NCI-H345 treated with DMSO at 0.1 percent for 48 hours (cell line): ENCODE measurements around the gene UBE2I.
A peak's percentile ranks its signal among the peaks of the same experiment; 100 is the strongest.

Experiments
- DNase-seq: peaks from one replicate; lab custom pipeline; 2025; ENCODE audit not compliant: unreplicated experiment; lab: John Stamatoyannopoulos, UW

The UBE2I gene

GRCh38 chr16:1277151-1277598, 32.3 kb upstream of the UBE2I start:
- no peak for DNase-seq

- DNase-seq: no peak
Measured at GRCh38 chr16:1277617-1278282, 31.7 kb upstream of the UBE2I start.

- DNase-seq: no peak
Measured at GRCh38 chr16:1278477-1278876, 31.0 kb upstream of the UBE2I start.

GRCh38 chr16:1279081-1279944, 30.1 kb upstream of the UBE2I start:
- DNase-seq: no peak

GRCh38 chr16:1279945-1280589, 29.4 kb upstream of the UBE2I start:
- DNase-seq: no peak

- DNase-seq: no peak
Measured at GRCh38 chr16:1280783-1281182, 28.7 kb upstream of the UBE2I start.

- no peak for DNase-seq
Measured at GRCh38 chr16:1281517-1281916, 27.9 kb upstream of the UBE2I start.

GRCh38 chr16:1282324-1282973, 27.0 kb upstream of the UBE2I start:
- DNase-seq: no peak

- no peak for DNase-seq
Measured at GRCh38 chr16:1283296-1283695, 26.1 kb upstream of the UBE2I start.

- no peak for DNase-seq
Measured at GRCh38 chr16:1283996-1284616, 25.3 kb upstream of the UBE2I start.

- no peak for DNase-seq
Measured at GRCh38 chr16:1285669-1286512, 23.5 kb upstream of the UBE2I start.

- no peak for DNase-seq
Measured at GRCh38 chr16:1286513-1287094, 22.8 kb upstream of the UBE2I start.

- no peak for DNase-seq
Measured at GRCh38 chr16:1287982-1288670, 21.3 kb upstream of the UBE2I start.

GRCh38 chr16:1288813-1289476, 20.5 kb upstream of the UBE2I start:
- DNase-seq: peak; percentile 45

- DNase-seq: no peak
Measured at GRCh38 chr16:1289477-1289866, 20.0 kb upstream of the UBE2I start.

- no peak for DNase-seq
Measured at GRCh38 chr16:1290063-1290501, 19.4 kb upstream of the UBE2I start.

- no peak for DNase-seq
Measured at GRCh38 chr16:1290860-1291575, 18.4 kb upstream of the UBE2I start.

- peak; percentile 23 for DNase-seq
Measured at GRCh38 chr16:1291576-1291974, 17.9 kb upstream of the UBE2I start.
